ENCODE results near the gene SLC22A23. TPM values are rescaled to one million over a fixed set of nuclear protein-coding genes. Genes with fewer than 3 reads are reported as not detected.

Gene SLC22A23
- polyA plus RNA-seq, 1 donor (not counting 4 experiments of a cell fraction or from before 2014, with no cell fraction given), result 4.3 TPM

DNA sequence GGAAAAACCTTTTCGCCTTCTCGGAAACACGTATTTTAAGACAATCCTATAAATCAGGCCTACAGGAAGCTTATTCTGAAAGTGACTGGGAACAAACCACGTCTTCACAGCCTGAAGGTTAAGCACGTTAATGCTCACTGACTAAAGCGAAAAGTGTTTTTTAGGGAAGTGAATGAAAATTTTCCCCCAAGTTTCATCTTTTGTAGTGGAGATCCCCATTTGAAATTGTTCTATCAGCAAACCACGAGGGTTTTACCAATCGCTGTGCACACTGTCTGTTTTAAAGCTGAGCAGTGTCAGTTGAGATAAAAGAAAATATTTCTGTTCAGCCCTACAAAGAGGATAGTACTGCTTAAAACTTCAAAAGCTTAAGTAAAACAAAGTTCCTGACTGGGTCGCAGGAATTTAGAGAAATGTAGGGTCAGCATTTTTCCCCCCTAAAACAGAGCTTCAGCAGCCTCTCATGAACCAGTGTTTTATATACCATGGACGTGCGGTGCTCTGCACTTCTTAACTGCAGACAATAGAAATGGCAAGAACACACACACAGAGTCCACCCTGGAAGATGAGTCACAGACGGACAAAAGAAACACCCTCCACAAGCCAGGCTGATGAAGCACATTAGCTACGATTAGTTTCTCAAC, 34.9 kb downstream of the SLC22A23 start:
- Histone ChIP-seq H3K9ac (ENCODE audit: control insufficient read depth, extremely low read depth, insufficient read depth, low read length) (no peak overlapping the region), H3K9me3 (ENCODE audit: control insufficient read depth, low read depth, low read length) (no peaks in the 10 kb centered on the region), H3K36me3 (ENCODE audit: control insufficient read depth in 2 of 2, extremely low read depth in 1 of 2, insufficient read depth in 2 of 2, low read length in 2 of 2) (no peaks in the 10 kb centered on the region), H3K4me1 (ENCODE audit: control insufficient read depth, extremely low read depth, insufficient read depth, low read length) (peaks cover 34% of the 10 kb centered on the region), H4K20me1 (ENCODE audit: control insufficient read depth, extremely low read depth, insufficient read depth, low read length) (no peaks in the 10 kb centered on the region), H3K9me1 (ENCODE audit: control insufficient read depth, extremely low read depth, insufficient read depth, low read length) (peaks cover 2% of the 10 kb centered on the region), H3K4me2 (ENCODE audit: control insufficient read depth, extremely low read depth, insufficient read depth, low read depth, low read length) (no peak overlapping the region), H3K27me3 (ENCODE audit: control insufficient read depth, extremely low read depth, insufficient read depth, low read length) (no peaks in the 10 kb centered on the region), H3K4me3 (ENCODE audit: control insufficient read depth in 2 of 3, extremely low read depth in 1 of 3, insufficient read depth in 2 of 3, low read depth in 1 of 3, low read length in 3 of 3) (no peak overlapping the region), H2AFZ (ENCODE audit: control insufficient read depth, low read length) (no peak overlapping the region), H3K27ac (ENCODE audit: control insufficient read depth, insufficient read depth, low read length) (no peak overlapping the region), H3K79me2 (ENCODE audit: control insufficient read depth, insufficient read depth, low read length) (no peaks in the 10 kb centered on the region)
- DNase-seq (ENCODE audit: low read depth, low spot score) (no peak), FAIRE-seq (no peak)
- TF ChIP-seq, protein P1, sequence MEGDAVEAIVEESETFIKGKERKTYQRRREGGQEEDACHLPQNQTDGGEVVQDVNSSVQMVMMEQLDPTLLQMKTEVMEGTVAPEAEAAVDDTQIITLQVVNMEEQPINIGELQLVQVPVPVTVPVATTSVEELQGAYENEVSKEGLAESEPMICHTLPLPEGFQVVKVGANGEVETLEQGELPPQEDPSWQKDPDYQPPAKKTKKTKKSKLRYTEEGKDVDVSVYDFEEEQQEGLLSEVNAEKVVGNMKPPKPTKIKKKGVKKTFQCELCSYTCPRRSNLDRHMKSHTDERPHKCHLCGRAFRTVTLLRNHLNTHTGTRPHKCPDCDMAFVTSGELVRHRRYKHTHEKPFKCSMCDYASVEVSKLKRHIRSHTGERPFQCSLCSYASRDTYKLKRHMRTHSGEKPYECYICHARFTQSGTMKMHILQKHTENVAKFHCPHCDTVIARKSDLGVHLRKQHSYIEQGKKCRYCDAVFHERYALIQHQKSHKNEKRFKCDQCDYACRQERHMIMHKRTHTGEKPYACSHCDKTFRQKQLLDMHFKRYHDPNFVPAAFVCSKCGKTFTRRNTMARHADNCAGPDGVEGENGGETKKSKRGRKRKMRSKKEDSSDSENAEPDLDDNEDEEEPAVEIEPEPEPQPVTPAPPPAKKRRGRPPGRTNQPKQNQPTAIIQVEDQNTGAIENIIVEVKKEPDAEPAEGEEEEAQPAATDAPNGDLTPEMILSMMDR (optimal IDR thresholded peaks at IDR 0.05 in 1 of 3, IDR thresholded peaks at IDR 0.05 in 1 of 3, conservative IDR thresholded peaks at IDR 0.05 in 1 of 3; ENCODE audit: extremely low read depth in 1 of 3, insufficient read depth in 2 of 3, low read length in 3 of 3), result no peak
- TF ChIP-seq EZH2 (IDR thresholded peaks at IDR 0.05; ENCODE audit: low read length), result no peak
- dilution Hi-C loops (cut with MboI; ENCODE audit: extremely low pct_ligation_motif_present, low sequenced_read_pairs), result loop anchor here (25.0 kb wide), 1 partner anchor 290 kb away; no protein-coding TSS in a partner anchor

DNA sequence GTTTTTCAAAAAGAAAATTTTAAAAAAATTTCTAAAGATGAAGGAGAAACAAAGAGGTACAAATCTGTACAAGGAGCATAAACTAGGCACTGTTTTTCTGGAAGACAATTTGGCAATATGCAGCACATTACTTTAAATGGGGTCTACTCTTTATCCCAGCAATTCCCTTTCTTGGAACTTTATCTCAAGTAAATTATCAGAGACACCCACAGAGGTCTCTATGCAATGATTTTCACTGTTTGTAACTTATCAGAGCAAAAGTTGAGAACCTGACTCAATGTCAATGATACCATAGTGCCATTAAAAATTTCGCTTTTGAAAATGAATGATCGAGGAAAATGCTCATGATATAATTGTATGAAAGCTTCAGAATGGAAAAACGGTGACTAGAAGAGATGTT, 35.7 kb downstream of the SLC22A23 start:
- Histone ChIP-seq H3K9me3 (ENCODE audit: control insufficient read depth, low read depth, low read length) (no peaks in the 10 kb centered on the region), H3K4me3 (ENCODE audit: control insufficient read depth in 2 of 3, extremely low read depth in 1 of 3, insufficient read depth in 2 of 3, low read depth in 1 of 3, low read length in 3 of 3) (no peak overlapping the region), H3K36me3 (ENCODE audit: control insufficient read depth in 2 of 2, extremely low read depth in 1 of 2, insufficient read depth in 2 of 2, low read length in 2 of 2) (no peaks in the 10 kb centered on the region), H3K9ac (ENCODE audit: control insufficient read depth, extremely low read depth, insufficient read depth, low read length) (no peak overlapping the region), H3K4me2 (ENCODE audit: control insufficient read depth, extremely low read depth, insufficient read depth, low read depth, low read length) (no peak overlapping the region), H4K20me1 (ENCODE audit: control insufficient read depth, extremely low read depth, insufficient read depth, low read length) (no peaks in the 10 kb centered on the region), H3K27me3 (ENCODE audit: control insufficient read depth, extremely low read depth, insufficient read depth, low read length) (no peaks in the 10 kb centered on the region), H3K9me1 (ENCODE audit: control insufficient read depth, extremely low read depth, insufficient read depth, low read length) (peaks cover 2% of the 10 kb centered on the region), H3K79me2 (ENCODE audit: control insufficient read depth, insufficient read depth, low read length) (no peaks in the 10 kb centered on the region), H2AFZ (ENCODE audit: control insufficient read depth, low read length) (no peak overlapping the region), H3K27ac (ENCODE audit: control insufficient read depth, insufficient read depth, low read length) (no peak overlapping the region), H3K4me1 (ENCODE audit: control insufficient read depth, extremely low read depth, insufficient read depth, low read length) (peaks cover 26% of the 10 kb centered on the region)
- dilution Hi-C loops (cut with MboI; ENCODE audit: extremely low pct_ligation_motif_present, low sequenced_read_pairs), result loop anchor here (25.0 kb wide), 1 partner anchor 291 kb away; no protein-coding TSS in a partner anchor
- TF ChIP-seq, protein P1 (optimal IDR thresholded peaks at IDR 0.05 in 1 of 3, IDR thresholded peaks at IDR 0.05 in 1 of 3, conservative IDR thresholded peaks at IDR 0.05 in 1 of 3; ENCODE audit: extremely low read depth in 1 of 3, insufficient read depth in 2 of 3, low read length in 3 of 3), result no peak
- TF ChIP-seq EZH2 (IDR thresholded peaks at IDR 0.05; ENCODE audit: low read length), result no peak
- no peak for DNase-seq (ENCODE audit: low read depth, low spot score)
- no peak for FAIRE-seq

Data from keratinocyte (primary cell).